ENCODE data around the gene CRADD. TPM values are rescaled to one million over a fixed set of nuclear protein-coding genes. Genes with fewer than 3 reads are reported as not detected.

The CRADD gene
- total and polyA plus RNA-seq, 2 donors (not counting 3 experiments of a cell fraction or from before 2014, with no cell fraction given): 11.7 to 14.5 TPM

DNA sequence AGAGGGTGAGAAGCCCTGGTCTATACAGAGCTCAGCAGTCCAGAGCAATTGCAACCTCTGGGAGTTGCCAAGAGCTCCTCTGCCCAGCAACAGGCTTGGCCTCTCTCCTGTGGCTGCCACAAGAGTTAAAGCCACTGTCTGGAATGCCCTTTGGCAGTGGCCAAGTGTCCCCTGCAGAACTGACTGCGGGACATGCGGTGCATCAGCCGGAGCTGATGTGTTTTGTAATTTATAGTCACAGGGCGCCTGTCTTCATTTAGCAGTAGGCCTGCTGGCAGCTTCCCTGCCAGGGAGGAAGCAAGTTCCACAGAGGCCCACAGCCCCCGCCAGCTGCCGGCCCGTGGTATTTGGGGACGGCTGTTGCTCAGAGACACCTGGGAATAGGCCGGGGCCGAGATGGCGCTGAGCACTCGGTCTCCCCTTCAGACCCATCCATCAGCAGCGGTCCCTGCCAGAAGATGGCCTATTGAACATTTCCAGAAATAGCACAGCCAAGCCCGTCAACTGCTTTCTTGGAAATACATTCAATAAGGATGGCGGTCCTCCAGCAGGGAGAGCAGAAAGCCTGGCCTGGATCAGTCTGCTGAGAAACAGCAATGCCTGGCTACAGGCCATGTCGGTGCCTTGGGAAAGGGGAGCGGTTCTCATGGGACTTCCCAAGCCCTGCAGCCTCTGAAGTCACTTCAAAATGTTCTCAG lies 217.4 kb downstream of the CRADD start:
- no peak overlapping the region for H3K4me3 ChIP-seq (replicated peaks in 1 of 3; ENCODE audit: insufficient read depth in 1 of 3, low read depth in 1 of 3, low read length in 3 of 3)
- no peak overlapping the region for H2AFZ ChIP-seq (ENCODE audit: low read depth, low read length)
- no peak overlapping the region for H3K4me2 ChIP-seq (ENCODE audit: insufficient read depth, low read length)
- no peaks in the 10 kb centered on the region for H4K20me1 ChIP-seq (replicated peaks; ENCODE audit: control insufficient read depth, extremely low read depth, insufficient read depth, low read length)
- TF ChIP-seq, protein P1, sequence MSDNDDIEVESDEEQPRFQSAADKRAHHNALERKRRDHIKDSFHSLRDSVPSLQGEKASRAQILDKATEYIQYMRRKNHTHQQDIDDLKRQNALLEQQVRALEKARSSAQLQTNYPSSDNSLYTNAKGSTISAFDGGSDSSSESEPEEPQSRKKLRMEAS (IDR thresholded peaks at IDR 0.05; ENCODE audit: insufficient read depth, insufficient read length): no peak
- TF ChIP-seq MYC (IDR thresholded peaks at IDR 0.05; ENCODE audit: low read depth, low read length): no peak
- TF ChIP-seq JUN (IDR thresholded peaks at IDR 0.05; ENCODE audit: borderline replicate concordance, insufficient read depth, insufficient read length, low read depth): no peak
- no peak for TF ChIP-seq EZH2 (IDR thresholded peaks at IDR 0.05; ENCODE audit: borderline replicate concordance, low read depth, low read length, severe bottlenecking)
- TF ChIP-seq POLR2A (IDR thresholded peaks at IDR 0.05; ENCODE audit: low read depth, low read length): no peak
- no peaks in the 10 kb centered on the region for H3K79me2 ChIP-seq (ENCODE audit: control insufficient read depth, insufficient read depth, low read length)
- H3K36me3 ChIP-seq (ENCODE audit: control insufficient read depth in 2 of 2, extremely low read depth in 1 of 2, insufficient read depth in 2 of 2, low read length in 2 of 2): no peaks in the 10 kb centered on the region
- no peaks in the 10 kb centered on the region for H3K9me3 ChIP-seq (replicated peaks; ENCODE audit: control insufficient read depth, insufficient read depth, low read length)
- CTCF ChIA-PET: no interaction called here
- no peaks in the 10 kb centered on the region for H3K27me3 ChIP-seq (ENCODE audit: control insufficient read depth in 2 of 2, insufficient read depth in 2 of 2, low read length in 2 of 2)
- H3K27ac ChIP-seq (ENCODE audit: insufficient read depth, low read depth, low read length): no peak overlapping the region
- DNase-seq (ENCODE audit: low read depth, low spot score): no peak
- dilution Hi-C loops (cut with MboI; ENCODE audit: extremely low pct_ligation_motif_present, low sequenced_read_pairs): no loop called here
- no peaks in the 10 kb centered on the region for H3K9me1 ChIP-seq (replicated peaks; ENCODE audit: control insufficient read depth, extremely low read depth, insufficient read depth, low read length)
- no TSS peak for BruUV-seq (replicated peaks)
- intact Hi-C loops (cut with micrococcal nuclease): loop anchor here (5.0 kb wide), 1 partner anchor 208 kb away; no protein-coding TSS in a partner anchor
- no peaks in the 10 kb centered on the region for H3K4me1 ChIP-seq (ENCODE audit: control insufficient read depth, extremely low read depth, insufficient read depth, low read length)
- no peak overlapping the region for H3K9ac ChIP-seq (replicated peaks; ENCODE audit: extremely low read depth, insufficient read depth, low read length)
- POLR2A ChIA-PET: no interaction called here
- FAIRE-seq: no peak

DNA sequence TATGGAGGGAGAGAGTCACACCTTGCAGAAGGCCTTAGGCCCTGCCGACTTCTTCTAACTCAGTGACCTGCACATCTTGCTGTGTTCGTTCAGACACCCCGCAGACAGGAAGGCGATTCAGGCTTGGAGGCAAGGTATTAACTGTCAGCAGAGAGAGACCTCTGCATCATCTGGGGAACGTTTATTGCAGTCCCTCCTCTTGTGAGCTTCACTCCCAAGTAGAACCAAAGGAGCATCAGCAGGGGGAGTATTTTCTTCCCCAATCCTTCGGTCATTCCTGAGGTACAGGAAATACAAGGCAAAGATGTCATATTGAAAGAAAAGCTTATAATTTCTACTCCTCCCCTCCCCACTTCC lies 217.9 kb downstream of the CRADD start:
- no peak overlapping the region for H3K27ac ChIP-seq (ENCODE audit: insufficient read depth, low read depth, low read length)
- no peak overlapping the region for H2AFZ ChIP-seq (ENCODE audit: low read depth, low read length)
- no peak for DNase-seq (ENCODE audit: low read depth, low spot score)
- no peak for FAIRE-seq
- TF ChIP-seq GATA2 (IDR thresholded peaks at IDR 0.05; ENCODE audit: insufficient read depth, insufficient read length, low read depth, low read length) (no peak), POLR2AphosphoS5 (IDR thresholded peaks at IDR 0.05; ENCODE audit: insufficient read depth, low read depth, low read length) (no peak), POLR2A (IDR thresholded peaks at IDR 0.05; ENCODE audit: low read depth, low read length) (no peak)
- dilution Hi-C loops (cut with MboI; ENCODE audit: extremely low pct_ligation_motif_present, low sequenced_read_pairs): no loop called here
- ChIA-PET POLR2A (no interaction called here), CTCF (interaction anchor here (1.5 kb wide), 1 partner anchor 128 kb away, joined by 4 read pairs; no protein-coding TSS in a partner anchor)
- H4K20me1 ChIP-seq (replicated peaks; ENCODE audit: control insufficient read depth, extremely low read depth, insufficient read depth, low read length): no peaks in the 10 kb centered on the region
- no peaks in the 10 kb centered on the region for H3K9me1 ChIP-seq (replicated peaks; ENCODE audit: control insufficient read depth, extremely low read depth, insufficient read depth, low read length)
- intact Hi-C loops (cut with micrococcal nuclease): loop anchor here (5.0 kb wide), 1 partner anchor 207 kb away; no protein-coding TSS in a partner anchor
- no peak overlapping the region for H3K4me3 ChIP-seq (replicated peaks in 1 of 3; ENCODE audit: insufficient read depth in 1 of 3, low read depth in 1 of 3, low read length in 3 of 3)
- no peaks in the 10 kb centered on the region for H3K79me2 ChIP-seq (ENCODE audit: control insufficient read depth, insufficient read depth, low read length)
- no peaks in the 10 kb centered on the region for H3K36me3 ChIP-seq (ENCODE audit: control insufficient read depth in 2 of 2, extremely low read depth in 1 of 2, insufficient read depth in 2 of 2, low read length in 2 of 2)
- no peaks in the 10 kb centered on the region for H3K27me3 ChIP-seq (ENCODE audit: control insufficient read depth in 2 of 2, insufficient read depth in 2 of 2, low read length in 2 of 2)
- H3K9ac ChIP-seq (replicated peaks; ENCODE audit: extremely low read depth, insufficient read depth, low read length): no peak overlapping the region
- H3K4me1 ChIP-seq (ENCODE audit: control insufficient read depth, extremely low read depth, insufficient read depth, low read length): no peaks in the 10 kb centered on the region
- H3K9me3 ChIP-seq (replicated peaks; ENCODE audit: control insufficient read depth, insufficient read depth, low read length): no peaks in the 10 kb centered on the region
- no TSS peak for BruUV-seq (replicated peaks)
- no peak overlapping the region for H3K4me2 ChIP-seq (ENCODE audit: insufficient read depth, low read length)
